ENCODE results near the gene PHGDH. TPM values are rescaled to one million over a fixed set of nuclear protein-coding genes. Genes with fewer than 3 reads are reported as not detected.

Gene PHGDH
- total RNA-seq, 1 experiment from 2014 or later, result 499 TPM

DNA sequence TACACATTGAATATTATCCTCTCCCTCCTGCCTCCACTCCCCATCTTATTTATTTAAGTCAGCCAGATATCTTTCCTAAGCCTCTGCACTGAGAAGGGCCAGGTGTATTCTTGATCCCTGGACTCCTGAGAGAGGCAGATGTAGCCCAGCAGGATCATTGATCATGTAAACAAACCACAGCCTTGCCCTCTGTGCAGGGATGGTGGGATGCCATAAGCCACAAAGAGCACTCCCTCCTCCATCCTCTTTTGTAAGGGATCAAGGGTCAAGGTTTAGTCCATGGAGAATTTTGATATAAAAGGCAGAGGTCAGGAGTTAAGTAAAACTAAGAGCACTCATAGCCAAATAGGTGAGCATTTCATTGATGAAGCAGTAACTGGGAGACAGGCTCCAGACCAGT lies 17.3 kb downstream of the PHGDH start:
- no peak for DNase-seq (ENCODE audit: low spot score)
- H3K4me3 ChIP-seq (ENCODE audit: low read depth, low read length, poor library complexity, severe bottlenecking), result no peak overlapping the region
- peaks cover 100% of the 10 kb centered on the region for H3K36me3 ChIP-seq (ENCODE audit: insufficient read depth, low read length, poor library complexity, severe bottlenecking)
- H3K4me1 ChIP-seq (ENCODE audit: insufficient read depth, low read length, poor library complexity, severe bottlenecking), result no peaks in the 10 kb centered on the region
- CTCF ChIA-PET, result no interaction called here
- TF ChIP-seq EZH2 (IDR thresholded peaks at IDR 0.05; ENCODE audit: borderline replicate concordance, low read depth, low read length, poor library complexity, severe bottlenecking), result no peak
- TF ChIP-seq, protein P1, sequence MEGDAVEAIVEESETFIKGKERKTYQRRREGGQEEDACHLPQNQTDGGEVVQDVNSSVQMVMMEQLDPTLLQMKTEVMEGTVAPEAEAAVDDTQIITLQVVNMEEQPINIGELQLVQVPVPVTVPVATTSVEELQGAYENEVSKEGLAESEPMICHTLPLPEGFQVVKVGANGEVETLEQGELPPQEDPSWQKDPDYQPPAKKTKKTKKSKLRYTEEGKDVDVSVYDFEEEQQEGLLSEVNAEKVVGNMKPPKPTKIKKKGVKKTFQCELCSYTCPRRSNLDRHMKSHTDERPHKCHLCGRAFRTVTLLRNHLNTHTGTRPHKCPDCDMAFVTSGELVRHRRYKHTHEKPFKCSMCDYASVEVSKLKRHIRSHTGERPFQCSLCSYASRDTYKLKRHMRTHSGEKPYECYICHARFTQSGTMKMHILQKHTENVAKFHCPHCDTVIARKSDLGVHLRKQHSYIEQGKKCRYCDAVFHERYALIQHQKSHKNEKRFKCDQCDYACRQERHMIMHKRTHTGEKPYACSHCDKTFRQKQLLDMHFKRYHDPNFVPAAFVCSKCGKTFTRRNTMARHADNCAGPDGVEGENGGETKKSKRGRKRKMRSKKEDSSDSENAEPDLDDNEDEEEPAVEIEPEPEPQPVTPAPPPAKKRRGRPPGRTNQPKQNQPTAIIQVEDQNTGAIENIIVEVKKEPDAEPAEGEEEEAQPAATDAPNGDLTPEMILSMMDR (conservative IDR thresholded peaks at IDR 0.05; ENCODE audit: low read depth, low read length), result no peak
- BruUV-seq (replicated peaks), result no TSS peak
- H3K27ac ChIP-seq (ENCODE audit: low read depth, low read length, poor library complexity, severe bottlenecking), result no peak overlapping the region
- POLR2A ChIA-PET (ENCODE audit: low non-redundant PET), result no interaction called here
- H3K27me3 ChIP-seq (replicated peaks; ENCODE audit: insufficient read depth, low read depth, low read length, poor library complexity), result no peaks in the 10 kb centered on the region
- no peaks in the 10 kb centered on the region for H3K9me3 ChIP-seq (ENCODE audit: low read depth, low read length, poor library complexity, severe bottlenecking)
- intact Hi-C loops (cut with micrococcal nuclease; ENCODE audit: unreplicated experiment), result no loop called here

- DNase-seq (ENCODE audit: low spot score), result no peak
- intact Hi-C loops (cut with micrococcal nuclease; ENCODE audit: unreplicated experiment), result no loop called here
- ChIA-PET POLR2A (ENCODE audit: low non-redundant PET) (no interaction called here), CTCF (no interaction called here)
- Histone ChIP-seq H3K9me3 (ENCODE audit: low read depth, low read length, poor library complexity, severe bottlenecking) (no peaks in the 10 kb centered on the region), H3K4me1 (ENCODE audit: insufficient read depth, low read length, poor library complexity, severe bottlenecking) (no peaks in the 10 kb centered on the region), H3K36me3 (ENCODE audit: insufficient read depth, low read length, poor library complexity, severe bottlenecking) (peaks cover 100% of the 10 kb centered on the region), H3K27ac (ENCODE audit: low read depth, low read length, poor library complexity, severe bottlenecking) (no peak overlapping the region), H3K4me3 (ENCODE audit: low read depth, low read length, poor library complexity, severe bottlenecking) (no peak overlapping the region), H3K27me3 (replicated peaks; ENCODE audit: insufficient read depth, low read depth, low read length, poor library complexity) (no peaks in the 10 kb centered on the region)
- no TSS peak for BruUV-seq (replicated peaks)
- TF ChIP-seq, protein P1 (conservative IDR thresholded peaks at IDR 0.05; ENCODE audit: low read depth, low read length), result no peak
- TF ChIP-seq EZH2 (IDR thresholded peaks at IDR 0.05; ENCODE audit: borderline replicate concordance, low read depth, low read length, poor library complexity, severe bottlenecking), result no peak
Measured at GRCh38 chr1:119731060-119731459, 19.3 kb downstream of the PHGDH start.

DNA sequence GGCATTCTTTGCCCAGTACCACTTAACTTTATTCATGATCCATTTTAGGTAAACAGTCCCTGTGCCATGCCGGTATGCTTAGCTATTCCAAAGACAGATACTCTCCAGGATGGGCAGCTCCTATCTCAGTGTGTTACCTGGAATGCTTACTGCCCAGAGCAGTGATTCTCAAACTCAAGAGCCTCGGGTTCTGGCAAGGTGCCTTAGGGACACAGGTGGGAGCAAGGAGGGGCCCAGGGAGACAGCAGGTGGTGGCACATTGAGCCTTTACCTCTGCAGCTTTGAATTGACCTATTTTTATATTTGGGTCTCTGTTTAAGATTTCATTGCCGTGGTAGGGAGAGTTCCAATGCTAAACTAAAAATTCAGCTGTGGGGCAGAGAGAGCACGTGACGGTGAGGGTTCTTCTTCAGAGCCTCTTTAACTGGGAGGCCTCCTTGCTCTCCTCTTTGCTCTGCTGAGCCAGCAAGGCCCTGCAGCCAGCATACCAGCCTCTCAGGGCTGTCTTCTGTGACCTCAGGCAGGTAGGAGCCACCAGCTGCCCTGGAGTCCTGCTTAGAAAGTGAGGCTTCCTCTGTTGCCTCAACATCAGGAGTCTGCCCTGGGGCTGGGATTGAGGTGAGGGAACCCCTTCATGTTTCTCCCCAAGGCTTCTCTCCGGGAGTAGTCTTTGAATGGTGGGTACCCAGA lies 20.2 kb downstream of the PHGDH start:
- no peak for DNase-seq (ENCODE audit: low spot score)
- Histone ChIP-seq H3K36me3 (ENCODE audit: insufficient read depth, low read length, poor library complexity, severe bottlenecking) (peaks cover 100% of the 10 kb centered on the region), H3K4me1 (ENCODE audit: insufficient read depth, low read length, poor library complexity, severe bottlenecking) (no peaks in the 10 kb centered on the region), H3K9me3 (ENCODE audit: low read depth, low read length, poor library complexity, severe bottlenecking) (no peaks in the 10 kb centered on the region), H3K4me3 (ENCODE audit: low read depth, low read length, poor library complexity, severe bottlenecking) (no peak overlapping the region), H3K27ac (ENCODE audit: low read depth, low read length, poor library complexity, severe bottlenecking) (no peak overlapping the region), H3K27me3 (replicated peaks; ENCODE audit: insufficient read depth, low read depth, low read length, poor library complexity) (no peaks in the 10 kb centered on the region)
- intact Hi-C loops (cut with micrococcal nuclease; ENCODE audit: unreplicated experiment), result no loop called here
- TF ChIP-seq, protein P1 (conservative IDR thresholded peaks at IDR 0.05; ENCODE audit: low read depth, low read length), result no peak
- no peak for TF ChIP-seq EZH2 (IDR thresholded peaks at IDR 0.05; ENCODE audit: borderline replicate concordance, low read depth, low read length, poor library complexity, severe bottlenecking)
- no TSS peak for BruUV-seq (replicated peaks)
- POLR2A ChIA-PET (ENCODE audit: low non-redundant PET), result no interaction called here
- CTCF ChIA-PET, result no interaction called here

Measured in A673 (cell line).